VCaP (cell line): Measurements from ENCODE around the gene LMBR1L.

Experiments used
- H3K27ac ChIP-seq: fragments of 450-650 bp; 2 replicates; pipeline ENCODE4 v1.5.1; 2017
- TF ChIP-seq, protein P1 (sequence below): fragments of 450-650 bp; conservative IDR thresholded peaks from 2 replicates; pipeline ENCODE4 v1.5.1; 2017; ENCODE audit warnings: mild to moderate bottlenecking, moderate library complexity

LMBR1L gene

DNA sequence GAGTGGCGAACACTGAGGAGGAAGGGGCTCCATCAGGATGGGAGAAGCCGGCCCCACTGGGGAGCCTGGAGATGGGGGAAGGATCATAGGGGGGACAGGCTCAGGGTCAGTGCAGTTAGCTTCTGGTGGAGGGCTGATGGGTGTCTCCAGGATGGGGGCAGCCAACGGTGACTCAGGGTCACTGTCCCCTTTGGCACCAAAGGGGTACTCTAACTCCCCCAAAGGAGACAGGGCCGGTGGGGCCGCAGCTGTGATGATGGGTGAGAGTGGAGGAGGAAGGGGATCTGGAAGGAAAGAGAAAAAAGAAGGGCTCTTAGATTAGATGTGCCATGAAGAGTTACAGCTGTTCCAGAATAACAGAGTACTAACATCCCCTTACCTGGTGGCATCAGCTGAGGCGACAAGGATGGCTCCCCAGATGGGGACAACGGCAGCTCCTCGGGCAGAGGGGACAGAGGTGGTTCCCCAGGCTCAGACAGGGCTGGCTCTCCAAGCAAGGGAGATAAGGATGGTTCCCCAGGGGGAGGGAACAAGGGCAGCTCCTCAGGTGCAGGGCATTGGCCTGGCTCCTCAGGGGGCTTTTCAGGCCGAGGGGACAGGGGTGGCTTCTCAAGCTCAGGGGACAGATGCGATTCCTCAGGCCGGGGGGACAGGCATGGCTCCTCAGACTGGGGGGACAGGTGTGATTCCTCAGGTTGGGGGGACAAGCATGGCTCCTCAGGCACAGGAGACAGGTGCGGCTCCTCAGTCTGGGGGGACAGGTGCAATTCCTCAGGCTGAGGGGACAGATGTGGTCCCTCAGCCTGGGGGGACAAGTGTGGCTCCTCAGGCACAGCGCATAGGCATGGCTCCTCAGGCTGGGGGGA lies 59.9 kb downstream of the LMBR1L start:
- no peak overlapping the region for H3K27ac ChIP-seq
- TF ChIP-seq, protein P1, sequence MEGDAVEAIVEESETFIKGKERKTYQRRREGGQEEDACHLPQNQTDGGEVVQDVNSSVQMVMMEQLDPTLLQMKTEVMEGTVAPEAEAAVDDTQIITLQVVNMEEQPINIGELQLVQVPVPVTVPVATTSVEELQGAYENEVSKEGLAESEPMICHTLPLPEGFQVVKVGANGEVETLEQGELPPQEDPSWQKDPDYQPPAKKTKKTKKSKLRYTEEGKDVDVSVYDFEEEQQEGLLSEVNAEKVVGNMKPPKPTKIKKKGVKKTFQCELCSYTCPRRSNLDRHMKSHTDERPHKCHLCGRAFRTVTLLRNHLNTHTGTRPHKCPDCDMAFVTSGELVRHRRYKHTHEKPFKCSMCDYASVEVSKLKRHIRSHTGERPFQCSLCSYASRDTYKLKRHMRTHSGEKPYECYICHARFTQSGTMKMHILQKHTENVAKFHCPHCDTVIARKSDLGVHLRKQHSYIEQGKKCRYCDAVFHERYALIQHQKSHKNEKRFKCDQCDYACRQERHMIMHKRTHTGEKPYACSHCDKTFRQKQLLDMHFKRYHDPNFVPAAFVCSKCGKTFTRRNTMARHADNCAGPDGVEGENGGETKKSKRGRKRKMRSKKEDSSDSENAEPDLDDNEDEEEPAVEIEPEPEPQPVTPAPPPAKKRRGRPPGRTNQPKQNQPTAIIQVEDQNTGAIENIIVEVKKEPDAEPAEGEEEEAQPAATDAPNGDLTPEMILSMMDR: no peak

DNA sequence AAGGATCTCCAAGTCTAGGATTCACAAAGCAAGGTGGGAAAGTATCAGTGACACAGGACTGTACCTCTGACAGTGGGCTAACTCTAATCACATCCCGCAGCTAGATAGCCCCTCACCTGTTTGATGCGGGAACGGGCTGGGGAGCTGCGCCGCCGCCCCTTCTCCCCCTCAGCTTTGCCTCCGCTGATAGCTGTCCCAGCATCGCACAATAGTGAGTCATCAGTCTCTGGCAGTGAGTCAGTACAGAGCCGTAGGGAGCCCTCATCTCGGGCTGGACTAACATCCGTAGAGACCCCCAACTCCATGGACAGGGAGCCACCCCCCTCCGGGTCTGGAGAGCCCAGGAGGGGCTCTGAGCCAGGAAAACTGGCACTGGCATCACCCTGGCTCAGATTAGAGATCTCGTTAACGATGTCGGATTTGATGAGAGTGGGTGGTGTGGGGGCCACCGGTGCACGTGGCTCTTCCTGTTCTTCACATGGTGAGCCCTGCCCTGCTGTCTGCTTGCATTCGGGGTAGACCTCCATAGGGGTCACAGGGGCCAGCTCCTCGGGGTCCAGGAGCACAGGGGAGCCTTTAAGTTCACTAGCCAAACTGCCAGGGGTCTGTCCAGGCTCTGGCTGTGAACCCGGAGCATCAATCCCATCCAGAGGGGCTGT lies 61.0 kb downstream of the LMBR1L start:
- H3K27ac ChIP-seq: no peak overlapping the region
- TF ChIP-seq, protein P1: no peak

DNA sequence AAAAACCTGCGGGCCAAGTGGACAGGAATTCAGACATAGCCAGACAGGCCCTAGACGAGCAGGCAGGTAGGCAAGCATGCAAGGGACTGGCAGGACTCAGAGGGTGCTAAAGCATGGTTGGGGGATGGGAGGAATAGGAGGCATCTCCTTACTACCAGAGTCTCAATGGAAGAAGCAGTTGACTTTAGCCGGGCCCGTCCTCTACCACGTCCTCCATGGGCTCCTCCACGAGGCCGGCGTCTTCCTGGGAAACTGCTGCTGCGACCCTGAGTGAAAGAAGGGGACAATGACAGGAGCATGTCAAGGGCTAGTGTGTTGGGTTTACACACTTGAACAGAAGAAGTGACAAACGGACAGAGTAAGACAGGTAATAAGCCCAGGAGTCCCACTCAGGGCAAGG lies 61.7 kb downstream of the LMBR1L start:
- TF ChIP-seq, protein P1: no peak
- no peak overlapping the region for H3K27ac ChIP-seq
